ENCODE data around the gene PEMT.

PEMT gene

DNA sequence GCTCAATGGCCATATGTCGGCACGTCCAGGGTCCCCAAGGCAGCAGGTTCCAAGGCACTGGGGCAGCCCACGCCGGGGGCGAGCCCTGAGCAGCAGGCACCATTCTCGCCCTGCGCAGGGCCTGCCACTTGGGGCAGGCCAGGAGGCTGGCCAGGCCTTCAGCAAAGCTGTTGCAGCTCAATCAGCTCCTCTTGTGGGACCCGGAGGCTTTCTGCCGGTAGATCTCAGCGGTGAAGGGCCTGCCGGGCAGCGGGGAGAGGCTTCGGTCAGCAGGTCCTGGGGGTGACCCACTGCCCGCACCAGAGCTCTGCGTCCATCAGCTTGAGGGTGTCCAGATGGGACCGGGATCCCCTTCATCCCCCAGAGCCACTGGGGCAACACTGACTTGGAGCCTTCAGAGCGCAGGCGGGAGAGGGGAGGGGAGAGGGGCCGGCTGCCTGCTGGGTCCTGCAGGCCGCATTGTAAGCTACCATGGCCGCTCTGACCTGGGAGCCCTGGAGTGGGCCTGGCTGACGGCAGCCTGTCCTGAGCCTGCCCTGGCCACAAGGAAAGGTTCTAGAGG is 85.8 kb downstream of the PEMT start:
- Histone ChIP-seq H3K4me1 (ENCODE audit: control insufficient read depth, insufficient read depth, low read length, unreplicated experiment) (no peaks in the 10 kb centered on the region), H3K36me3 (ENCODE audit: insufficient read depth, low read length) (no peaks in the 10 kb centered on the region), H2AFZ (ENCODE audit: low read length, unreplicated experiment) (no peak overlapping the region), H3K4me3 (ENCODE audit: low read depth, low read length) (no peak overlapping the region), H3K27me3 (ENCODE audit: insufficient read depth, low read length) (no peaks in the 10 kb centered on the region), H3K79me2 (ENCODE audit: control insufficient read depth, insufficient read depth, low read length, unreplicated experiment) (no peaks in the 10 kb centered on the region), H3K27ac (ENCODE audit: low read depth, low read length) (no peak overlapping the region)

DNA sequence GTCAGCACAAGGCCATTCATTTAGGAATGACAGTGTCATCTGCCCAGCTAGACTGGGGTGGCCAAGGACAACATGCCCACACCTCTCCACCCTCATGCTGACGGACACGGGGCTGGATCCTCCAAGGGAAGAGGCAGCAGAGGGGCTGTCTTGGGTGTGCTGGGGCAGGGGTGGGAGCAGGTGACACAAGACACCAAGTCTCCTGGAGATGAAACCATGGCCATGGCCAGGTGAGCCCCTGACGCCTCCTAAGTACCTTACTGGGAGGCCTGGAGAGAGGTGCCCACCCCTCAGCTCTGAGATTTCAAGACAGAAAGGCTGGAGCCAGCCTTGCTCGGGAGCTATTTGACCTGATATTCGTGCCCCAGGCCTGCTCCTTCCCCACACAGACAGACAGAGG is 86.4 kb downstream of the PEMT start:
- Histone ChIP-seq H3K27me3 (ENCODE audit: insufficient read depth, low read length) (no peaks in the 10 kb centered on the region), H2AFZ (ENCODE audit: low read length, unreplicated experiment) (no peak overlapping the region), H3K4me1 (ENCODE audit: control insufficient read depth, insufficient read depth, low read length, unreplicated experiment) (no peaks in the 10 kb centered on the region), H3K36me3 (ENCODE audit: insufficient read depth, low read length) (no peaks in the 10 kb centered on the region), H3K27ac (ENCODE audit: low read depth, low read length) (no peak overlapping the region), H3K4me3 (ENCODE audit: low read depth, low read length) (no peak overlapping the region), H3K79me2 (ENCODE audit: control insufficient read depth, insufficient read depth, low read length, unreplicated experiment) (no peaks in the 10 kb centered on the region)

DNA sequence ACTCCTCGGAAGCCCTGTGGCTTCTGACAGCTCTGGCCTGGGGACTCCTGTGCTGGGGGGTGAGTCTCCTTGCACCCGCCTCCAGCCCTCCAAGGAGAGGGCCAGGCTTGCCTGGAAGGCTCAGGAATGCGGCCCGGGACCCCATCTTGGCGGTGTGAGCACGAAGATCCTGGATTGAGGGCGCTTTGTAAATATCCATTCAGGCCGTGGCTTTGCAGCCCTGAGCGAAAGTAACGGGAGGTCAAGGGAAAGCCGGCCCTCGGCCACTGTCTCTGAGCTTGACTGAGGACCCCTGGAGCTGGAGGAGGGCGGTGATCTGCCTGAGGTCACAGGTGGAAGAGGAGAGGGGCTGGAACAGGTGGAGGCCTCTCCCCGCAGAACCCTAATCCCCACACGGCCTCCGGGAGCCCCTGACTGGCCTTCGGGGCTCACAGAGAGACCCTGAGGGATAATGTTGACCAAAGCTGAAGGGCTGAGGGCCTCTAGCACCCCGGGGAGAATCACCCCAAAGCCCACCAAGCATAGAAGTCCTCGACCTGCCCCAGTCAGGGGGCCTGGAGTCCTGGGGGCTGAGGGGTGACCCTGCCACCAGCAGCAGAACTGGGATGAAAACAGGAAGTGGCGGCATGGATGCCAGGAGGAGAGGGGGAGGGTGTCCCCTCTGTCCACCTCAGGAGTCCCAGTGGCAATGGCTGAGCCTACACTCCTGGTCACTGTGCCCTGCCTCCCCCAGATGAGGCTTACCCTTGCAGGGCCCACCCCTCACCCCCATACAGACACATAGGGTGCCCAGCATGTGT is 87.0 kb downstream of the PEMT start:
- no peaks in the 10 kb centered on the region for H3K79me2 ChIP-seq (ENCODE audit: control insufficient read depth, insufficient read depth, low read length, unreplicated experiment)
- no peaks in the 10 kb centered on the region for H3K36me3 ChIP-seq (ENCODE audit: insufficient read depth, low read length)
- no peaks in the 10 kb centered on the region for H3K4me1 ChIP-seq (ENCODE audit: control insufficient read depth, insufficient read depth, low read length, unreplicated experiment)
- no peak overlapping the region for H3K27ac ChIP-seq (ENCODE audit: low read depth, low read length)
- H3K4me3 ChIP-seq (ENCODE audit: low read depth, low read length) = no peak overlapping the region
- H2AFZ ChIP-seq (ENCODE audit: low read length, unreplicated experiment) = no peak overlapping the region
- H3K27me3 ChIP-seq (ENCODE audit: insufficient read depth, low read length) = no peaks in the 10 kb centered on the region

DNA sequence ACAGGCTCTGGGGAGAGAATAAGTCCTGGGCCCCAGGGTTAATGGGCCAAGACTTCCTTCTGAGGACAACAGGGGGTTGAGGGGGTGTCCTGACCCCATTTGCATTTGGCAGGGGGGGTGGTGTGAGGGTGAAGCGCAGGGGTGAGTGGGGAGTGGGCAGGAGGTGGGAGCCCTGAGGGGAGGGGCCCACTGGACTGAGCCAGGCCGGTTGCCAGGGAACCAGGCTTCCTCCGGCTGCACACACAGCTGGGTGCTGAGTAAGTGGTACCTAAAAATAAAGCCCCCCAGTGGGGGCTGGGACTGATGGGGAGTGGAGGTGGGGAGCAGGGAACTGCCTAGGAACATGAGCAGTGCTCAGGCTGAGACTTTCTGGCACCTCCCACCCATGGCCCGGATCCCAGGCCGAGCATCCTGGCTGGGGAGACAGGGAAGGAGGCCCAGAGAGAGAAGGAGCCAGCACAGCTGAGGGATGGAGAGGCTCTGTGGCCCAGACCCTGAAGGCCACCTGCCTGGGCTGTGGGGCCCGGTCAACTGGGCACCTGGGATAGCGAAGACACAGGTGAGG is 87.9 kb downstream of the PEMT start:
- Histone ChIP-seq H2AFZ (ENCODE audit: low read length, unreplicated experiment) (no peak overlapping the region), H3K4me3 (ENCODE audit: low read depth, low read length) (no peak overlapping the region), H3K4me1 (ENCODE audit: control insufficient read depth, insufficient read depth, low read length, unreplicated experiment) (no peaks in the 10 kb centered on the region), H3K27me3 (ENCODE audit: insufficient read depth, low read length) (no peaks in the 10 kb centered on the region), H3K27ac (ENCODE audit: low read depth, low read length) (no peak overlapping the region), H3K36me3 (ENCODE audit: insufficient read depth, low read length) (no peaks in the 10 kb centered on the region), H3K79me2 (ENCODE audit: control insufficient read depth, insufficient read depth, low read length, unreplicated experiment) (no peaks in the 10 kb centered on the region)

DNA sequence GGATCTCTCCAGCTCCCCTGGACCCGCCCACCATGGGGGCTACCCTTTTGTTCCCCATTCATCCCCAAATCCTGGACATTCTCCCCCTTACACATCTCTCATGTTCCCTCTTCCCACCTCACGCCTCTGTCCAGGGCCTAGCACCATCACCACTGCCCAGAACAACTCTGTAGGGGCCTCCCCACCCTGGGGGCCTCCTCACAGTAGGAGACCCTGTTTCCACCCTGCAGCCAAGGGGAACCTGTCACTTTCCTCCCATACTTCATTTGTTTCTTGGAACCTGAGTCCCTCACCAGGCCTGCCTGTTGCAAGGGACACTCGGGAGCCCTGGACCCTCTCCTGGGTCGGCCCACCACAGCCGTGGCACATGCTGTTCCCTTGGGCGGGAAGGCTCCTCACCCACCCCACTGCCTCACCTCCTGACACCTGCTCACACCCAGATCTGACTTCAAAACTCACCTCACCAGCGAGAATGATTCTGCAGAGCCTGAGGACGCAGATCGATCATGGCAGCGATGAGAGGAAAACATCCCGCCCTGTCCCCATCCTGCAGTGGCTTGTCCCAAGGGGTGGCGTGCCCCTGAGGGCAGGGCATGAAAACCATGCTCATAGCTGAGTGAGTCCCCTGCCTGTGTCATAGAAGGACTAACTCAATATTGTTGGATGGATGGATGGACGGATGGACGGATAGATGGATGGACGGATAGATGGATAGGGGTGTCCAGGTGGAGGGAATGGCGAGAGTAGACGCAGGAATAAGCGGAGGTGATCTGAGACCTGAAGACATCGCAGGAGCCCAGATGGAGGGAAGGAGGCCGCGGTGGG is 88.6 kb downstream of the PEMT start:
- Histone ChIP-seq H3K27ac (ENCODE audit: low read depth, low read length) (no peak overlapping the region), H3K36me3 (ENCODE audit: insufficient read depth, low read length) (no peaks in the 10 kb centered on the region), H3K79me2 (ENCODE audit: control insufficient read depth, insufficient read depth, low read length, unreplicated experiment) (no peaks in the 10 kb centered on the region), H3K27me3 (ENCODE audit: insufficient read depth, low read length) (no peaks in the 10 kb centered on the region), H2AFZ (ENCODE audit: low read length, unreplicated experiment) (no peak overlapping the region), H3K4me1 (ENCODE audit: control insufficient read depth, insufficient read depth, low read length, unreplicated experiment) (no peaks in the 10 kb centered on the region), H3K4me3 (ENCODE audit: low read depth, low read length) (no peak overlapping the region)

DNA sequence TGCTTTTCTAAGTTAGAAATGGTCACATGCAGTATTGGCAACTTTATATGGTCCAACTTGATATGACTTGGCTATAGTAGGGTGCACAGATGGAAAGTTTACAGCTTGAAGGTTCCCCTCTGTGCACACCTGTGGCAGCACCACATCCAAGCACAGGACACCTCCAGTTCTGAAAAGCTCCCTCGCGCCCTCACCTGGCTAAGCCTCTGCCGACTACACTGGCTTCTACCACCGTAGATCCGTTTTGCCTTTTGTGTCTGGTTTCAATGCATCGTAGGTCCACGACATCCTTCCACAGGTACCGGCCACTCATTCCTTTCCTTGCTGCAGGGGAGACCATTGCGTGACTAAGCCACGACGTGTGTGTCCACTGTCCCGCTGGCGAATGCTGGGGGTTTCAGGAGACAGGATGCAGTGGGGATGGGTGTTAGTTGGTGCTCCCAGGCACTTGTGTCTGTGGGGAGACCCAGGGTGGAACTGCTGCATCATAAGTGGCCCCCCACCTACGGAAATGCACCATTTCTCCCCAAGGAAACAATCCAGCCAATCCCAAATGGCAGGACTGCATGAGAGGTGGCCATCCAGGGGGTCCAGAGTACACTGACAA is 90.4 kb downstream of the PEMT start:
- H3K79me2 ChIP-seq (ENCODE audit: control insufficient read depth, insufficient read depth, low read length, unreplicated experiment) = no peaks in the 10 kb centered on the region
- no peak overlapping the region for H3K4me3 ChIP-seq (ENCODE audit: low read depth, low read length)
- H3K27me3 ChIP-seq (ENCODE audit: insufficient read depth, low read length) = no peaks in the 10 kb centered on the region
- H3K36me3 ChIP-seq (ENCODE audit: insufficient read depth, low read length) = no peaks in the 10 kb centered on the region
- H3K4me1 ChIP-seq (ENCODE audit: control insufficient read depth, insufficient read depth, low read length, unreplicated experiment) = peaks cover 5% of the 10 kb centered on the region
- no peak overlapping the region for H3K27ac ChIP-seq (ENCODE audit: low read depth, low read length)
- no peak overlapping the region for H2AFZ ChIP-seq (ENCODE audit: low read length, unreplicated experiment)

DNA sequence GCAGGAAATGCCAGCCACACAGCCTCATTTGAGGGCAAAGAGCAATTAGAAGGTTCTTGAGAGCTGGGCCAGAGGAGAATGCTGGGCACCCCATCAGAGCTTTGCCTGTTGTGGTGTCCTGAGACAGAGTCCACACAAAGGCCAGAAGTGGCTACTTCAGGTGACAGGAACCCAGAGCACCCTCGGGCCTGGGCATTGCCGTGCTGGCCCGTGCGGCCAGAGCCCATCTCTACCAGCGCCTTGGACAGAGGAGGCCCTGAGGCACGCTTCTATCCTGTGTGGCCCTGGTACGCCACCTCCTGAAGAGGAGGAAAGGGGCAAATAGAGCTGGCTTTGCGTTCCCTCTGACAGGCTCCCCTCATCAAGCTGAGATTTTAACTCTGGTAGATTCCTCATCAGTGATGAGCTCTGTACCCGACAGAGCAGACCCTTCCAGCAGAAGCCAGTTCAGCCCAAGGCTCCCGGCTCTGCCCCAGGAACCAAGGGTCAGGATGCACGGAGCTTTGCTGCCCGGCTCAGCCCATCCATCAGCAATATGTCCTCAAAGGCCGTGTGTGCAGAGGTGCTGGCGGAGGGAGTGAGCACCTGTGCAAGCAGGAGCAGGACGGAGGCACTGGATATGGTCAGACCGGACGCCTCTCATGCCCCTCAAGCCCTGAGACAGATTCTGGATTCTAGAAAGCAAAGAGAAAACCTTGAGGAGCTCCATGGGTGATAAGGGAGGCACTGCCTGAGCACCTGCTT is 91.9 kb downstream of the PEMT start:
- Histone ChIP-seq H3K27ac (ENCODE audit: low read depth, low read length) (no peak overlapping the region), H3K4me3 (ENCODE audit: low read depth, low read length) (no peak overlapping the region), H3K36me3 (ENCODE audit: insufficient read depth, low read length) (no peaks in the 10 kb centered on the region), H3K79me2 (ENCODE audit: control insufficient read depth, insufficient read depth, low read length, unreplicated experiment) (peaks cover 2% of the 10 kb centered on the region), H2AFZ (ENCODE audit: low read length, unreplicated experiment) (no peak overlapping the region), H3K4me1 (ENCODE audit: control insufficient read depth, insufficient read depth, low read length, unreplicated experiment) (peaks cover 5% of the 10 kb centered on the region), H3K27me3 (ENCODE audit: insufficient read depth, low read length) (no peaks in the 10 kb centered on the region)

DNA sequence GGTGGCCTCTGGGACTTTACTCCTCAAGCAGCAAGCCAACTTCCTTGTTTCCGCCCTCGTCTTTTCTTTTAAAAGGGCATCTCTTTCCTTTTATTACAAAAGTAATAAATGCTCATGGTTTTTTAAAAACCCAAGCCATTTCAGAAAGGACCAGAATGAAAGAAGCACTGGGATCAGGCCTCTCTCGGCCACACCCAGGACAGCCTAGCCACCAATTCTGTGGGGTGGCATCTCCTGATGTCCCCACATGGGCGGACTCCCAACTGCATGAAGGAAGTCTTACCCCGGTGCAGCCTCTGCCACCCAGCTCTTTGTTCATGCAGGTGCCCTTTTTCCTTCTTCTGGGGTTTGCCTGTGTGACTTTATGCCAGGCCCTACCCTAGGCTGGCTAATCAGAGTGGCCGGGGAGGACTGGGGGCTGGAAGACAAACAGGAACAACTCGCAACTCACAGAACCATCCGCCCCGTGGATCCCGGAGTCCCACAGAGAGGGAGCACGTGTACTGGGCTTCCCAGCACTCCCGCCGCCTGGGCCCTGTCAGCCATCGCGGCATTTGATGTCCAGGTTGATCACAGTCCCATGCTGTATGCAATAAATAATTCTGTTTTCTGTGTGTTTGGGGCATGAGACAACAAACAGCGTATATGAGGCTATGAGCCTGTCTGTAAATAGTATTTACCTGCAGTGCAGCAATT is 92.8 kb downstream of the PEMT start:
- no peaks in the 10 kb centered on the region for H3K27me3 ChIP-seq (ENCODE audit: insufficient read depth, low read length)
- H3K36me3 ChIP-seq (ENCODE audit: insufficient read depth, low read length) = no peaks in the 10 kb centered on the region
- peaks cover 5% of the 10 kb centered on the region for H3K4me1 ChIP-seq (ENCODE audit: control insufficient read depth, insufficient read depth, low read length, unreplicated experiment)
- H2AFZ ChIP-seq (ENCODE audit: low read length, unreplicated experiment) = no peak overlapping the region
- H3K27ac ChIP-seq (ENCODE audit: low read depth, low read length) = no peak overlapping the region
- H3K79me2 ChIP-seq (ENCODE audit: control insufficient read depth, insufficient read depth, low read length, unreplicated experiment) = peaks cover 2% of the 10 kb centered on the region
- no peak overlapping the region for H3K4me3 ChIP-seq (ENCODE audit: low read depth, low read length)

DNA sequence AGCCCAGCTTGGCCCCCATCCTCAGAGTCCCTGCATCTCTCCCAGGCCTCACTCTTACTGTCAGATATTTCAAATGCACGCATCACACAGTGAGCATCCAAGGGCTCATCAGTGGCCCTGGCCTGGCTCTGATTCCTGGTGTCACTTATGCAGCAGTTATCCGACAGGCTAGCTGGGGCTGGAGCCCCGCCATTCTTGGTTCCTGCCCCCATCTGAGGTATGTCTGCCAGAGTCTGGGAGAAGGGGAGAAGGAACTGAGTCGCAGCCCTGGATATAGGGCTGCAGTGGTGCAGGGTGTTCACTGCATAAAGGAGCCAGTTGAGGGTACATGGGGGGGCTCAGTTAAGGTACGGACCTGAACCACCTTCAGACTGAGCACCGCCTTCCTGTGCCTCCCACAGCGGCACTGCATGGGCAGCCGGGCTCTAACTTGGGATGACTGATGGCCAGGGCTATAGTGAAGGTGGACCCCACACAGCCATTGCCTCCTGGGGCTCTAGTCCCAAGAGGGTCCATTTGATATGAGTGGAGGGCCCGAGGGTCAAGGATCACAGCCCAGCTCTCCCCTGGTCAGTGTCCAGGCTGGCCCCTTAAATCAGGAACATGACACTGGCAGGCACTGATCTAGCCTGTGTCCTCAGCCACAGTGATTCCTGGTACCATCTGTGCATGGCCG is 93.5 kb downstream of the PEMT start:
- Histone ChIP-seq H3K27ac (ENCODE audit: low read depth, low read length) (no peak overlapping the region), H3K36me3 (ENCODE audit: insufficient read depth, low read length) (no peaks in the 10 kb centered on the region), H3K27me3 (ENCODE audit: insufficient read depth, low read length) (no peaks in the 10 kb centered on the region), H3K4me1 (ENCODE audit: control insufficient read depth, insufficient read depth, low read length, unreplicated experiment) (peaks cover 5% of the 10 kb centered on the region), H3K79me2 (ENCODE audit: control insufficient read depth, insufficient read depth, low read length, unreplicated experiment) (peaks cover 2% of the 10 kb centered on the region), H3K4me3 (ENCODE audit: low read depth, low read length) (no peak overlapping the region), H2AFZ (ENCODE audit: low read length, unreplicated experiment) (no peak overlapping the region)

All from ACC112 (cell line).